NCI-H69 (cell line): ENCODE results near the gene RPS6KA2.

Experiments
- DNase-seq: peaks from one replicate; lab custom pipeline; 2025; lab: John Stamatoyannopoulos, UW

The RPS6KA2 gene

GRCh38 chr6:166444446-166444845 lies 182.6 kb downstream of the RPS6KA2 start:
- no peak for DNase-seq

GRCh38 chr6:166443166-166443565 lies 183.9 kb downstream of the RPS6KA2 start:
- no peak for DNase-seq

DNA sequence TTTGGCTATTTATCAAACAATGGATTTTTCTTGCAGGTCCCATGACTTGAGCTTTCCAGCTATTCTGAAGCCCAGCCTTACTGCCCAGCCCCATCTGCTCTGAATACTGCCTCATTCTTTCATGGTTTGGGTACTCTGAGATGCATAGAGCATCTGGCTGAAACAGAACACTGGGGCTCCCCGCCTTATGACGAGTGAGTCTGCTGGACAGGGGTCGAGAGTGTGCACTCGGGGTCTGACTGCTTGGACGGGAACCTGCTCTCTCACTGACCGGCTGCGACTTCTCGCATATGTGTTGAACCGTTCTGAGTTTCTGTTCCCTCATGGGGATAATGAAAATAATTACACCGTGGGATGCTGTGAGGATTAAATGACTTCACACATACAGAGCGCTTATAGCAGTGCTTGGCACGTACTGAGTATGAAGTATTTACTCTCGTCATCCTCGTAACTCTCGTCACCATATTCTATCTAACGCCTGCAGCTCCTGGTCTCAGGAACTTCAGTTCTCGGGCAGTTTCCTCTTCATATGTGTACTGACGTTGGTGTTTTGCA lies 184.8 kb downstream of the RPS6KA2 start:
- no peak for DNase-seq

- no peak for DNase-seq
These were observed 185.5 kb downstream of the RPS6KA2 start for GRCh38 chr6:166441325-166442078.

DNA sequence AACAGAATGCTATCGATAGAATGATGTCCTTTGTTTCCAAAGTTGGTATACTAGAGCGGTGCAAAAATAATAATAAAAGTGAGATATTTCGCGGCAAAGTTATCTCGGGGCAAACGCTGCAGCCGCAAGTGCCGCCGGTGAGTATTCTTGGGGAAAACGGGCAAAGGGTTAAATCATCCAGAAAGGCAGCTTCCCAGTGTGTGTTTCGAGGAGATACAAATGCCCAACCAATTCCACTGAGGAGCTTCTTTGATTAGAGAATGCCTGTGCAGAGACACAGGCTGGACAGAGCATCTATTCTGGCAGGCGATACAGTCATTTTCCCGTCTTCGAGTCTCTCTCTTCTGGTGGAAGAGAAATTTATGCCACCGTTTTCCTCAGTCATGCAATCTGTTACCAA lies 186.3 kb downstream of the RPS6KA2 start:
- DNase-seq: no peak

- no peak for DNase-seq
These were observed 186.9 kb downstream of the RPS6KA2 start for GRCh38 chr6:166440106-166440505.

- no peak for DNase-seq
These were observed 187.5 kb downstream of the RPS6KA2 start for GRCh38 chr6:166439366-166440091.

GRCh38 chr6:166438211-166438861 lies 188.7 kb downstream of the RPS6KA2 start:
- DNase-seq: no peak

GRCh38 chr6:166437661-166438060 lies 189.4 kb downstream of the RPS6KA2 start:
- DNase-seq: no peak

GRCh38 chr6:166436195-166437139 lies 190.6 kb downstream of the RPS6KA2 start:
- DNase-seq: no peak

DNA sequence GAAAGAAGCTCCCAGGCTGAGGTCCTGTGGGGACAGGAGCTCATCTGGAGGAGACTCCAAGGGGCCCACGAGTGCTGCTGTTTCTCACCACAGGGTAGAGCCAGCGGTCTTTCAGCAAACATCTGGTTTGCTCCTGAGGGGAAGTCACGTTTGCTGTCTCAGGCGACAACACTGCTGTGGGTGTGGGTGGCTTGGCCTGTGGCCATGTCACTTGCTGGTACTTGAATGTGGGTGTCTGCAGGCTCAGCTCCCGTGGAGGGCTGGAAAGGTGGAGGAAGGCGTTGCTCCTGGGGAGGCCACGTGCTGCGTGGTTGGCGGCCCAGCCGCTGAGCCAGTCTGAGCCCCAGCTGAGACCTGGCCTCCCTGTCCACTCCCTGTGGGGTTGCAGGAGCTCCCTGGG lies 191.5 kb downstream of the RPS6KA2 start:
- no peak for DNase-seq

GRCh38 chr6:166434336-166434735 lies 192.7 kb downstream of the RPS6KA2 start:
- no peak for DNase-seq

DNA sequence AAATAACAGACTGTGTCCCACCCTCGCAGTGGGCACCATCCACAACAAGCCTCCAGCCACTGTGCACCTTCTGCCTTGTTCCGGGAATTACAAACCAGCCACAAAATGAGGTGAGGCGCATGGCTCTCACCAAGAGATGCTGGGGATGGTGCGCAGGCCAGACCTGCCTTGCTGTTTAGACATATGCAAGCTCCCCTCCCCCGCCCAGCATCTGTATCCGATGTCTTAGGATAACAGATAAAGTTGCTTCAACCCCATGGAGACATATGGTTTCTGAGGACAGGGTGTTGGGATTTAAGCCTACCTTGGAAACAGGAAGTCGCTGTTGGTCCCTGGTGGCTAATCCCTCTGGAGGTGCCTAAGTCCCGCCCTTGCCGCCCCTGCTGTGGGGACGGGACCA lies 194.0 kb downstream of the RPS6KA2 start:
- DNase-seq: no peak

GRCh38 chr6:166430269-166430668 lies 196.8 kb downstream of the RPS6KA2 start:
- no peak for DNase-seq

DNA sequence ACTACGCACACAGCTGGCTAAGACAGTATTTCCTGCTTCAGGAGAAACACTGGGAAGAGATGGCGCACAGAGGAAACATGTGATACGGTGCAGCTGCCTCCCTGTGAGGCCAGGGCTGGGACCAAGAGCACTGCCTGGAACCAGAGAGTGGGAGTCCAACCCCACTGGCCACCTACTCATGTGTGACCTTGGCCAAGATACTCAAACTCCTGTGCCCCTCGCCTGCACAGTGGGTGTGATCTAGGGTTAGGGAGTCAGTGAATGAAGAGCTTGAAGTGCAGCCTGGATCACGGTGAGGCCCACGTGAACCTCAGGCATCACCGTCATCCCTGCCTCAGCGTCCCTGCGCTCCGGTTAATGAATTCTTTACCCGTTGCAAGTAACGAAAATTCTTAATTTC lies 202.6 kb downstream of the RPS6KA2 start:
- no peak for DNase-seq

DNA sequence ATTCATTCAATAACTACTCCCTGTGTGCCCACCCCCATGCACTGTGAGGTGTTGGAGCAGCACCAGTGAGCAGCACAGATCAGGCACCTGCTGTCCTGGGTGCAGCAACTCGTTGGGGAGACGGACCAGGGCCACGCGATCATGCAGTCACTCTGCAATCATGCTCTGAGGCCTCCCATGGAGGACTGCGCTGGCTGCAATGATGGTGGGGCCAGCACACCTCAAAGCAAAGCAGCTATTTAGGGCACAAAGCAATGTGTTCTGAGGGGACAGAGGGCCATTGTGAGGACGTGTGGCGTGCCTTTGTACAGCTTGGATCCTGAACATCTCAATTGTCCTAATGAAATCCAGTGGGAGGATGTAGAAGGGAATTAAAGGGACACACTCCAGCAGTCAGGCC lies 203.3 kb downstream of the RPS6KA2 start:
- no peak for DNase-seq

DNA sequence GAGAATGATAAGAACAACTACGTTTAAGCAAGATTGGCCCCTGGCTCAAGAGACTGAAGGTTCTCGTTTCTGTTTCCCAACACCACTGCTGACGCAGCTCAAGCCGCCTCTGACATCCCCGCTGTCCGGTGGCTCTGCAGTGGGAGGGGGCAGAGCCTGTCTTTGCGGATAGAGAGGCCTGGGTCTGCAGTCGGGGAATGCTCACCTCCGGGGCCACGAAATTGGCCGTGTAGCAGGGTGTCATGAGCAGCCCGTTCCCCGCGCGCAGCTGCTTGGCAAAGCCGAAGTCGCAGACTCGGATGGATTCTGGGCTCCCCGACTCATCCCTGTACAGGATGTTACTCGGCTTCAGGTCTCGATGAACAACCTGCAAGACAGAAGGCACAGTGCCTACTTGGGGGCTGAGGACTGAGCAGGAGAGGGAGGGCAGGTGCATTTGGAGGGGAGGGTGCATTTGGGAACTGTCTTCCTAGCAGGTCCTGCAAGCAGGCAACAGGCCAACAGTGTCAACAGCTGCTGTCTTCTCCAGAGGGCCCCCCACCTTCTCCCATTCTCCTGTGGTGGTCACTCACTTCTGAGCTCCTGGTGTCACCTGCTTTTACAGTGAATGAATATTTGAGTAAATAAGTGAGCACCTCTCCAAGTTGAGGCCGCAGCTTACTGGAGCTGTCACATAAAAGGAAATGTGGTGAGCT lies 203.9 kb downstream of the RPS6KA2 start:
- DNase-seq: no peak

GRCh38 chr6:166422201-166422940 lies 204.7 kb downstream of the RPS6KA2 start:
- no peak for DNase-seq

DNA sequence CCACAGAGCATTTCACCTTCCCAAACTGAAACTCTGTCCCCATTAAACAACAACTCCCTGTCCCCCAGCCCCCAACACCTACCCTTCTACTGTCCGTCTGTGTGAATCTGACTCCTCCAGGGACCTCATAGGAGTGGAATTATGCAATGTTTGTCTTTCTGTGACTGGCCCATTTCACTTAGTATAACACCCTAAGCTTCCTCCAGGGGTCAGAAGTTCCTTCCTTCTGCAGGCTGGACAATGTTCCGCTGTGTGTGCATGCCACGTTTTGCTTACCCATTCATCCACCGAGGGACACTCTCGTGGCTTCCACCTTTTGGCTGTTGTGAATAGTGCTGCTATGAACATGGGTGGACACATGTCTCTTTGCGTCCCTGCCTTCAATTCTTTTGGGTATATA lies 206.7 kb downstream of the RPS6KA2 start:
- peak; percentile 20 for DNase-seq

DNA sequence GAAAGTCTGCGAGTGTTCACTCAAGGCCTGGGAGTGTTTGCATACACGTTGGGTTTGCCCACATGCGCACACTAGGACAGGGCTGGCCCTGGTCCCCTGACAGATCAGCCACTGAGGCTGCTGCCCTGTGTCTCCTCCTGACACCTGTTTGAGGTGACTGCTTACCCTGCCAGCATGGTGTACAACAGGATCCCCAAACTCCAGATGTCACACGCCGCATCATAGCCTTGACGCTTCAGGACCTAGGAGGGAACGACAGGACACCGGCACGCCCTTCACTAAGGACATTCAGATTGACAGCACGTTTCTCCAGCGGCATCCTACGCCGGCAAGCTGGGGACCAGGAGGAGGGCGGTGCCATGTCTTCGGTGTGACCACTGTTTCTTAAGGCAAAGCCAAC lies 207.3 kb downstream of the RPS6KA2 start:
- no peak for DNase-seq
